Sigmoid colon (tissue), 7 donors: ENCODE results near the gene HPX. TPM values are rescaled to one million over a fixed set of nuclear protein-coding genes. Genes with fewer than 3 reads are reported as not detected.

Source experiments
- DNase-seq: peaks from one replicate; pipeline ENCODE4 v3.0.0-alpha.2; 2019
- H3K27ac ChIP-seq, 4 donors: fragments of 200-600 bp; sonication (generic); one replicate each; pipeline ENCODE4 v1.5.1; 2016 to 2019; ENCODE audit warnings: mild to moderate bottlenecking in 1 of 4
- H3K27me3 ChIP-seq, 3 donors: fragments of 200-600 bp; sonication (generic); one replicate each; pipeline ENCODE4 v1.5.1; 2019; ENCODE audit warnings: mild to moderate bottlenecking in 1 of 3
- H3K36me3 ChIP-seq, 4 donors: fragments of 200-600 bp; sonication (generic); one replicate each; pipeline ENCODE4 v1.5.1; 2016 to 2019
- H3K4me1 ChIP-seq, 4 donors: fragments of 200-600 bp; sonication (generic); one replicate each; pipeline ENCODE4 v1.5.1; 2017 to 2019
- H3K4me3 ChIP-seq, 4 donors: fragments of 200-600 bp; sonication (generic); one replicate each; pipeline ENCODE4 v1.5.1; 2017 to 2019; ENCODE audit warnings: mild to moderate bottlenecking in 2 of 4, moderate library complexity in 1 of 4
- H3K9me3 ChIP-seq, 4 donors: fragments of 200-600 bp in 3 of 4; sonication (generic) in 3 of 4; one replicate each; pipeline versions ENCODE4 v1.5.1 to v1.6.1; 2013 to 2019
- CTCF ChIP-seq, 4 experiments: fragments of 450-650 bp in 3 of 4; fragments of 200-600 bp in 1 of 4; IDR thresholded peaks; one replicate each; pipeline ENCODE4 v1.5.1; 2016 to 2019; ENCODE audit warnings: antibody characterized with exemption in 4 of 4, mild to moderate bottlenecking in 3 of 4, moderate library complexity in 2 of 4
- EP300 ChIP-seq, 4 donors: sonication (generic); formaldehyde crosslinking; IDR thresholded peaks; one replicate each; pipeline ENCODE4 v1.6.1; 2017; ENCODE audit warnings: antibody characterized with exemption in 4 of 4
- POLR2A ChIP-seq, 2 donors: fragments of 450-650 bp; IDR thresholded peaks; one replicate each; pipeline ENCODE4 v1.6.1; 2016; ENCODE audit warnings: antibody characterized with exemption in 2 of 2, mild to moderate bottlenecking in 2 of 2, moderate library complexity in 2 of 2
- POLR2AphosphoS5 ChIP-seq, 4 donors: sonication (generic); formaldehyde crosslinking; IDR thresholded peaks; one replicate each; pipeline ENCODE4 v1.6.1; 2017; ENCODE audit warnings: antibody characterized with exemption in 4 of 4
- WGBS, 2 donors: extraction: QIAGEN DNeasy Blood & Tissue Kit; methylation state at CpG; one replicate each; pipeline ENCODE4 v1.1.7; 2013; 5-methylcytosine and 5-hydroxymethylcytosine counted together
- intact Hi-C: fragments of 100-400 bp; cut with DNase I; formaldehyde crosslinking; loops from one replicate; pipeline ENCODE4 v1.15.1; 2023
- polyA plus RNA-seq, 3 donors: library from polyadenylated mRNA; stranded (reverse); fragments of 200-250 nt; gene quantifications; one replicate each; pipeline ENCODE4 v1.2.3, GENCODE V29; 2013
- total RNA-seq, 4 donors: library from RNA; depleted of rRNA; stranded (reverse); fragments of >200 nt; gene quantifications; one replicate each; pipeline ENCODE4 v1.1.0, GENCODE V29; 2016
- donor health status: healthy with polysubstance abuse.
- donor health status: Bipolar disorder and iron deficiency.
- donor health status: healthy.

HPX gene
- total and polyA plus RNA-seq, 7 donors = 0.54 to 3.0 (median 1.3) TPM; not detected in 3

- no peak for DNase-seq
- H3K27ac ChIP-seq = peak overlapping the region; percentile 89 to 95 (median 90)
- H3K27me3 ChIP-seq = no peaks in the 10 kb centered on the region
- intact Hi-C loops = loop anchor here (2.0 kb wide), 1 partner anchor 28 kb away; the partner anchor contains the start of gene APBB1
- peaks cover 3 to 22% (median 17%) of the 10 kb centered on the region in 4 donors for H3K4me1 ChIP-seq
- 36 to 42% methylated on average over 19 of the region's 19 CpGs for WGBS, 2 donors
- no peaks in the 10 kb centered on the region for H3K9me3 ChIP-seq
- peaks cover 0 to 27% (median 11%) of the 10 kb centered on the region in 4 donors for H3K36me3 ChIP-seq
- H3K4me3 ChIP-seq = peak overlapping the region; percentile 78 to 96 (median 82)
- TF ChIP-seq CTCF (IDR thresholded peaks at IDR 0.05) (no peak), POLR2AphosphoS5 (IDR thresholded peaks at IDR 0.05) (no peak), POLR2A (IDR thresholded peaks at IDR 0.05) (no peak), EP300 (IDR thresholded peaks at IDR 0.05) (no peak)
Observed at GRCh38 chr11:6390718-6391469, 49.9 kb downstream of the HPX start.

GRCh38 chr11:6389905-6390717, 50.7 kb downstream of the HPX start, which contains the start of gene SMPD1:
Gene SMPD1, plus strand, starts transcription at chr11:6390474. Its CDS starts 125 bp downstream, at chr11:6390599.
- DNase-seq = peak; percentile 96
- H3K27ac ChIP-seq = peak within 1 kb of the TSS; percentile 89 to 95 (median 90)
- no peaks in the 10 kb centered on the region for H3K9me3 ChIP-seq
- peaks cover 3 to 22% (median 17%) of the 10 kb centered on the region in 4 donors for H3K4me1 ChIP-seq
- 1% methylated on average over 63 of the region's 63 CpGs for WGBS, 2 donors
- peak; percentile 51 to 88 (median 86) for TF ChIP-seq POLR2AphosphoS5 (IDR thresholded peaks at IDR 0.05)
- TF ChIP-seq CTCF (IDR thresholded peaks at IDR 0.05) = no peak
- peak; percentile 67 to 71 for TF ChIP-seq POLR2A (IDR thresholded peaks at IDR 0.05)
- intact Hi-C loops = loop anchor here (2.0 kb wide), 1 partner anchor 29 kb away; the partner anchor contains the start of gene APBB1
- no peaks in the 10 kb centered on the region for H3K27me3 ChIP-seq
- peak within 1 kb of the TSS; percentile 78 to 96 (median 82) for H3K4me3 ChIP-seq
- peaks cover 0 to 19% (median 8%) of the 10 kb centered on the region in 4 donors for H3K36me3 ChIP-seq

GRCh38 chr11:6388748-6389147, 52.0 kb downstream of the HPX start:
- no peak for DNase-seq
- WGBS, 2 donors = 69 to 83% methylated on average over 1 of the region's 1 CpG
- no peaks in the 10 kb centered on the region for H3K27me3 ChIP-seq
- peaks cover 3 to 22% (median 17%) of the 10 kb centered on the region in 4 donors for H3K4me1 ChIP-seq
- TF ChIP-seq POLR2A (IDR thresholded peaks at IDR 0.05) = no peak
- TF ChIP-seq CTCF (IDR thresholded peaks at IDR 0.05) = no peak
- TF ChIP-seq EP300 (IDR thresholded peaks at IDR 0.05) = no peak
- no peak for TF ChIP-seq POLR2AphosphoS5 (IDR thresholded peaks at IDR 0.05)
- H3K36me3 ChIP-seq = peaks cover 0 to 7% (median under 1%) of the 10 kb centered on the region in 4 donors
- H3K4me3 ChIP-seq = no peak overlapping the region
- H3K27ac ChIP-seq = peak overlapping the region; percentile 89 to 95 (median 90)
- H3K9me3 ChIP-seq = no peaks in the 10 kb centered on the region
- intact Hi-C loops = no loop called here

- H3K4me3 ChIP-seq = no peak overlapping the region
- WGBS, 2 donors = 36 to 70% methylated on average over 12 of the region's 12 CpGs
- intact Hi-C loops = no loop called here
- no peaks in the 10 kb centered on the region for H3K9me3 ChIP-seq
- H3K27me3 ChIP-seq = no peaks in the 10 kb centered on the region
- H3K36me3 ChIP-seq = no peaks in the 10 kb centered on the region
- H3K27ac ChIP-seq = peak overlapping the region in 3 of 4 donors; percentile 35 to 91 (median 90)
- H3K4me1 ChIP-seq = peaks cover 3 to 22% (median 17%) of the 10 kb centered on the region in 4 donors
- no peak for DNase-seq
- TF ChIP-seq POLR2A (IDR thresholded peaks at IDR 0.05) = no peak
- TF ChIP-seq POLR2AphosphoS5 (IDR thresholded peaks at IDR 0.05) = no peak
- TF ChIP-seq EP300 (IDR thresholded peaks at IDR 0.05) = no peak
Observed at GRCh38 chr11:6387811-6388599, 52.8 kb downstream of the HPX start.
